Measurements from ENCODE around the gene KHDRBS2.
A peak's percentile ranks its signal among the peaks of the same experiment; 100 is the strongest.

The KHDRBS2 gene

DNA sequence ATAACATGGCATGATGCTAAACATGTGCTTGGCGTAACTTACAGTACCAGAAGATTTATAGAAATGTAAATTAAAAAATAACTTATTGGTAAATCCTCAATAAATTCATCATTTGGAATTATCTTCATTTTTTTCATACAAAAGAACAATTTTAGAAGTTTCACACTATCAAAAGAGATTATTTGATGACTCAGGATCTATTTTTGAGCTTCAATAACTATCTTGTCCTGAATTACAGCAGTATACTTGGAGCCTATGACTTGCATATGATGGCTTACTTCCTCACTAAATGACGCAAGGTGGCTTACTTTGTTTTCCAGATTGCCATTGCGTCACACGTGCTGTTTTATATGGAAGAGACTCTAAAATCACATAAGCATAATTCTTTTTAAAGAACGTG, 49.2 kb downstream of the KHDRBS2 start:
- Histone ChIP-seq H3K27me3 (ENCODE audit: insufficient read depth, low read length, poor library complexity) (no peaks in the 10 kb centered on the region), H3K79me2 (ENCODE audit: control insufficient read depth, insufficient read depth, low read length) (no peaks in the 10 kb centered on the region), H4K8ac (ENCODE audit: low read depth, low read length) (no peak overlapping the region), H2BK5ac (ENCODE audit: low read length) (no peak overlapping the region), H3K36me3 (ENCODE audit: control insufficient read depth, insufficient read depth, low read length) (no peaks in the 10 kb centered on the region), H3K4me1 (ENCODE audit: control insufficient read depth, low read depth, low read length) (no peaks in the 10 kb centered on the region), H3K4ac (ENCODE audit: low read depth, low read length) (no peak overlapping the region), H3K4me3 (ENCODE audit: low read length) (no peak overlapping the region), H3K18ac (ENCODE audit: low read length) (no peak overlapping the region), H3K79me1 (ENCODE audit: low read length) (no peaks in the 10 kb centered on the region), H3K9ac (ENCODE audit: low read length) (no peak overlapping the region), H2AK5ac (ENCODE audit: low read length) (no peak overlapping the region), H3K27ac (ENCODE audit: low read depth, low read length) (no peak overlapping the region), H3K4me2 (ENCODE audit: low read length) (no peak overlapping the region), H2BK120ac (ENCODE audit: low read depth, low read length) (no peak overlapping the region), H3K23ac (ENCODE audit: low read length) (no peak overlapping the region), H2BK15ac (replicated peaks; ENCODE audit: low read depth) (no peak overlapping the region), H3K56ac (ENCODE audit: low read length) (no peak overlapping the region), H4K5ac (ENCODE audit: low read length) (no peak overlapping the region)
- no peak for DNase-seq
- no CpG with 5 or more reads among the region's 5 CpGs for WGBS (ENCODE audit: extremely low coverage, insufficient coverage, low lambda C conversion rate)

DNA sequence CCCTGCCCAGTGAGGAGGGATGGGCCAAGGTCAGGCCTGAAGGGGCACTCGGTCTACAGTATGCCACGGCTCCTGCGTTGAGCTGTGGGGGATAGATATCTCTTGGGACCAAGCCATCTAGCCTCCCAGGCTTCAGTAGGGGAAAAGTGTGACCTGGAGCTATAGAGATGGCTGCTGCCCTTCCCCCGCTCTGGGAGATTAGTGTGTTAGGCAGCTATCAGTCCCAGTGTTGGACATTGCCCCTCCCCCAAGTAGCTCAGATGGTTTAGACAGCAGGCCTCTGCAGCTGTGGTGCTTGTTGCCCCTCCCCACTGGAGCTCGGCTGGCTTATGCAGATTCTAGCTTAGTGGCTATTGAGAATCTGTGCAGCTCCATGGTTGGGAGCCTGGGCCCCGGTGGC, 56.8 kb downstream of the KHDRBS2 start:
- H3K56ac ChIP-seq (ENCODE audit: low read length) = no peak overlapping the region
- no peaks in the 10 kb centered on the region for H3K27me3 ChIP-seq (ENCODE audit: insufficient read depth, low read length, poor library complexity)
- H3K79me1 ChIP-seq (ENCODE audit: low read length) = no peaks in the 10 kb centered on the region
- H3K4ac ChIP-seq (ENCODE audit: low read depth, low read length) = no peak overlapping the region
- no peak overlapping the region for H2BK15ac ChIP-seq (replicated peaks; ENCODE audit: low read depth)
- H2BK120ac ChIP-seq (ENCODE audit: low read depth, low read length) = no peak overlapping the region
- no peak overlapping the region for H3K4me2 ChIP-seq (ENCODE audit: low read length)
- WGBS (ENCODE audit: extremely low coverage, insufficient coverage, low lambda C conversion rate) = no CpG with 5 or more reads among the region's 6 CpGs
- no peaks in the 10 kb centered on the region for H3K79me2 ChIP-seq (ENCODE audit: control insufficient read depth, insufficient read depth, low read length)
- no peak overlapping the region for H2AK5ac ChIP-seq (ENCODE audit: low read length)
- H3K23ac ChIP-seq (ENCODE audit: low read length) = no peak overlapping the region
- H3K9ac ChIP-seq (ENCODE audit: low read length) = no peak overlapping the region
- H3K4me3 ChIP-seq (ENCODE audit: low read length) = no peak overlapping the region
- no peak overlapping the region for H2BK5ac ChIP-seq (ENCODE audit: low read length)
- no peaks in the 10 kb centered on the region for H3K36me3 ChIP-seq (ENCODE audit: control insufficient read depth, insufficient read depth, low read length)
- H3K27ac ChIP-seq (ENCODE audit: low read depth, low read length) = no peak overlapping the region
- H3K18ac ChIP-seq (ENCODE audit: low read length) = no peak overlapping the region
- DNase-seq = no peak
- no peak overlapping the region for H4K5ac ChIP-seq (ENCODE audit: low read length)
- H4K8ac ChIP-seq (ENCODE audit: low read depth, low read length) = no peak overlapping the region
- H3K4me1 ChIP-seq (ENCODE audit: control insufficient read depth, low read depth, low read length) = no peaks in the 10 kb centered on the region

DNA sequence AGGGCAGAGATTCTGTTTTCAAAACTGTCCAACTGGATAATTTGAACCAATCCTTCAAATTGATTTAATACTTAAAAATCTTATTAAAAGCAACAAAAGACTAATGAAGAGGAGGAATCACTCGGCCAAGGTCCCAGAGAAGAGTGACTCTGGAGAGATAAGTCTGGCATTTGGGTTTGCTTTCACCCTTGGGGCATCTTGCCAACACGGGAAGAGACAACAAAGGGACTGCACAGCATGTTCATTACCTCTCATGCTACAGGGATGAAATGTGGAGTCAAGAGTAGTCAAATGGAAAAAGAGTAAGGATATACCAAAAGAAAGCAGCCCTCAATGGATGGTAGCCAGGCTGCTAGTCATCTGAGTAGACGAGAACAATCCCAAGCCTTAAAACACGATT, 68.2 kb downstream of the KHDRBS2 start:
- H3K9ac ChIP-seq (ENCODE audit: low read length) = no peak overlapping the region
- no peak overlapping the region for H2BK5ac ChIP-seq (ENCODE audit: low read length)
- no peak overlapping the region for H2AK5ac ChIP-seq (ENCODE audit: low read length)
- WGBS (ENCODE audit: extremely low coverage, insufficient coverage, low lambda C conversion rate) = no CpG with 5 or more reads among the region's 4 CpGs
- no peak overlapping the region for H3K4me2 ChIP-seq (ENCODE audit: low read length)
- no peak overlapping the region for H3K18ac ChIP-seq (ENCODE audit: low read length)
- no peaks in the 10 kb centered on the region for H3K4me1 ChIP-seq (ENCODE audit: control insufficient read depth, low read depth, low read length)
- no peak overlapping the region for H3K4ac ChIP-seq (ENCODE audit: low read depth, low read length)
- H3K4me3 ChIP-seq (ENCODE audit: low read length) = no peak overlapping the region
- H3K23ac ChIP-seq (ENCODE audit: low read length) = no peak overlapping the region
- no peaks in the 10 kb centered on the region for H3K79me1 ChIP-seq (ENCODE audit: low read length)
- peak; percentile 6 for DNase-seq
- no peak overlapping the region for H2BK15ac ChIP-seq (replicated peaks; ENCODE audit: low read depth)
- no peaks in the 10 kb centered on the region for H3K36me3 ChIP-seq (ENCODE audit: control insufficient read depth, insufficient read depth, low read length)
- H4K5ac ChIP-seq (ENCODE audit: low read length) = no peak overlapping the region
- H3K56ac ChIP-seq (ENCODE audit: low read length) = no peak overlapping the region
- H4K8ac ChIP-seq (ENCODE audit: low read depth, low read length) = no peak overlapping the region
- H3K79me2 ChIP-seq (ENCODE audit: control insufficient read depth, insufficient read depth, low read length) = no peaks in the 10 kb centered on the region
- H3K27me3 ChIP-seq (ENCODE audit: insufficient read depth, low read length, poor library complexity) = no peaks in the 10 kb centered on the region
- H3K27ac ChIP-seq (ENCODE audit: low read depth, low read length) = no peak overlapping the region
- H2BK120ac ChIP-seq (ENCODE audit: low read depth, low read length) = no peak overlapping the region

DNA sequence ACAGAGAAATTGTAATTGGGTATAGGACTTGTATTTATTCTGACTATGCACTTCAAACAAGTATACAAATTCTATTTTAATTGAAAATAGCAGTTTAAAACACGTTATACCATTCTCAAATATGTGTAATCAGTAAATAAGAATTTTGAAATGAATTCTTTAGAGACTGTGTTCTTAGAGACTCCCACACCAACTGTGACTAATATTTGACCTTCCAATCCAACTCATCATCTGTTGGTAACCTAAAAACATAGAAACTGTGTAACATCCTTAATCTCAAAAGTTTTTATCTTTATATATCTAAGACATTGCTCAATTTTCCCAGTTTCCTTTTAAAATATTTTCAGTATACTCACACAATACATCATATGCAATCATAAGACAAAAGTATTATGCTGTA, 83.9 kb downstream of the KHDRBS2 start:
- Histone ChIP-seq H4K8ac (ENCODE audit: low read depth, low read length) (no peak overlapping the region), H3K18ac (ENCODE audit: low read length) (no peak overlapping the region), H3K56ac (ENCODE audit: low read length) (no peak overlapping the region), H2BK15ac (replicated peaks; ENCODE audit: low read depth) (no peak overlapping the region), H3K79me1 (ENCODE audit: low read length) (no peaks in the 10 kb centered on the region), H2AK5ac (ENCODE audit: low read length) (no peak overlapping the region), H2BK120ac (ENCODE audit: low read depth, low read length) (no peak overlapping the region), H4K5ac (ENCODE audit: low read length) (no peak overlapping the region), H3K27ac (ENCODE audit: low read depth, low read length) (no peak overlapping the region), H3K27me3 (ENCODE audit: insufficient read depth, low read length, poor library complexity) (no peaks in the 10 kb centered on the region), H3K4me3 (ENCODE audit: low read length) (no peak overlapping the region), H3K4me1 (ENCODE audit: control insufficient read depth, low read depth, low read length) (no peaks in the 10 kb centered on the region), H3K4ac (ENCODE audit: low read depth, low read length) (no peak overlapping the region), H3K4me2 (ENCODE audit: low read length) (no peak overlapping the region), H3K23ac (ENCODE audit: low read length) (no peak overlapping the region), H3K36me3 (ENCODE audit: control insufficient read depth, insufficient read depth, low read length) (no peaks in the 10 kb centered on the region), H3K79me2 (ENCODE audit: control insufficient read depth, insufficient read depth, low read length) (no peaks in the 10 kb centered on the region), H3K9ac (ENCODE audit: low read length) (no peak overlapping the region), H2BK5ac (ENCODE audit: low read length) (no peak overlapping the region)
- WGBS (ENCODE audit: extremely low coverage, insufficient coverage, low lambda C conversion rate) = no CpG with 5 or more reads among the region's 1 CpG
- no peak for DNase-seq

DNA sequence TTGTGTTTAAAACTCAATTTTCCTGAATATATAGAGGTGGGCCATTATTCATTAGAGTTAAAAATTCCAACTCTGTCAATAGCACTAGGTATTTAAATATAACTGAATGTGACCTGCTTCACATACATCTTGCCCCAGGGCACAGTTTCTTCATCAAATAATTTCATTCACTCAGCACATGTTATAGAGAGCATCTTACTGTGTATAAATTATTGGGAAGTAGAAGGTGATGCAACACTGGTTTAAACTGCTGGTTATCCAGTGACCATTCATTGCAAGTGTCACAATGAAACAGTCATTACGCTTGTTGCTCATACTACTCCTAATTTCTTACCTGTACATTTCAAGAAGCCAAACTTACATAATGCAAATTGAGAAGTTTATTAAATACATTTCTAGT, 93.4 kb downstream of the KHDRBS2 start:
- no peak overlapping the region for H4K8ac ChIP-seq (ENCODE audit: low read depth, low read length)
- no peak overlapping the region for H4K5ac ChIP-seq (ENCODE audit: low read length)
- H3K18ac ChIP-seq (ENCODE audit: low read length) = no peak overlapping the region
- H3K27ac ChIP-seq (ENCODE audit: low read depth, low read length) = no peak overlapping the region
- H2BK120ac ChIP-seq (ENCODE audit: low read depth, low read length) = no peak overlapping the region
- no peak overlapping the region for H2AK5ac ChIP-seq (ENCODE audit: low read length)
- H3K4me2 ChIP-seq (ENCODE audit: low read length) = no peak overlapping the region
- H3K4me3 ChIP-seq (ENCODE audit: low read length) = no peak overlapping the region
- H3K9ac ChIP-seq (ENCODE audit: low read length) = no peak overlapping the region
- H3K79me1 ChIP-seq (ENCODE audit: low read length) = no peaks in the 10 kb centered on the region
- WGBS (ENCODE audit: extremely low coverage, insufficient coverage, low lambda C conversion rate) = no CpG with 5 or more reads among the region's 1 CpG
- H2BK15ac ChIP-seq (replicated peaks; ENCODE audit: low read depth) = no peak overlapping the region
- no peaks in the 10 kb centered on the region for H3K36me3 ChIP-seq (ENCODE audit: control insufficient read depth, insufficient read depth, low read length)
- no peak for DNase-seq
- no peaks in the 10 kb centered on the region for H3K27me3 ChIP-seq (ENCODE audit: insufficient read depth, low read length, poor library complexity)
- H3K4ac ChIP-seq (ENCODE audit: low read depth, low read length) = no peak overlapping the region
- H3K4me1 ChIP-seq (ENCODE audit: control insufficient read depth, low read depth, low read length) = no peaks in the 10 kb centered on the region
- H3K23ac ChIP-seq (ENCODE audit: low read length) = no peak overlapping the region
- H3K56ac ChIP-seq (ENCODE audit: low read length) = no peak overlapping the region
- H3K79me2 ChIP-seq (ENCODE audit: control insufficient read depth, insufficient read depth, low read length) = no peaks in the 10 kb centered on the region
- H2BK5ac ChIP-seq (ENCODE audit: low read length) = no peak overlapping the region

DNA sequence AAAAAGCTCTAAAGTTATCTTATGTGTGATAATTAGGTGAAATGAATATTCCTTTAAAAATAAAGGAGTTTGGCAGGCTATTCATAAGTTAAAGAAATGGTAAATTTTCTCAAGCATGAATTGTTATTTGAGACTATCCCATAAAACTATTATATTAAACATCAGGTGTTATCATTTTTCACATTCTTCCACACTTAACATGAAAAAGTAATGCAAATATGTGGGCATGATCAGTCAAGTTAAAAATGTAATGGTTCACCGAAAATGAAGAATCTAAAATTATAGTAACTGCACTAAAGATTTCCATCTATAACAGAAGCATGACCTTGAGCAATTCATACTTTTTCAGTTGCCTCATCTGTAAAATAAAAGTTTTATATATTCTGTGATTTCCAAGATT, 110.8 kb downstream of the KHDRBS2 start:
- no peak overlapping the region for H3K4ac ChIP-seq (ENCODE audit: low read depth, low read length)
- H3K4me3 ChIP-seq (ENCODE audit: low read length) = no peak overlapping the region
- no CpG with 5 or more reads among the region's 1 CpG for WGBS (ENCODE audit: extremely low coverage, insufficient coverage, low lambda C conversion rate)
- H3K9ac ChIP-seq (ENCODE audit: low read length) = no peak overlapping the region
- H3K56ac ChIP-seq (ENCODE audit: low read length) = no peak overlapping the region
- no peak overlapping the region for H4K8ac ChIP-seq (ENCODE audit: low read depth, low read length)
- no peak overlapping the region for H2BK120ac ChIP-seq (ENCODE audit: low read depth, low read length)
- no peaks in the 10 kb centered on the region for H3K79me2 ChIP-seq (ENCODE audit: control insufficient read depth, insufficient read depth, low read length)
- H3K36me3 ChIP-seq (ENCODE audit: control insufficient read depth, insufficient read depth, low read length) = no peaks in the 10 kb centered on the region
- H2BK5ac ChIP-seq (ENCODE audit: low read length) = no peak overlapping the region
- no peak overlapping the region for H4K5ac ChIP-seq (ENCODE audit: low read length)
- H3K4me1 ChIP-seq (ENCODE audit: control insufficient read depth, low read depth, low read length) = no peaks in the 10 kb centered on the region
- no peak for DNase-seq
- H3K23ac ChIP-seq (ENCODE audit: low read length) = no peak overlapping the region
- H3K4me2 ChIP-seq (ENCODE audit: low read length) = no peak overlapping the region
- H3K27me3 ChIP-seq (ENCODE audit: insufficient read depth, low read length, poor library complexity) = no peaks in the 10 kb centered on the region
- no peak overlapping the region for H3K27ac ChIP-seq (ENCODE audit: low read depth, low read length)
- no peak overlapping the region for H2AK5ac ChIP-seq (ENCODE audit: low read length)
- no peaks in the 10 kb centered on the region for H3K79me1 ChIP-seq (ENCODE audit: low read length)
- no peak overlapping the region for H2BK15ac ChIP-seq (replicated peaks; ENCODE audit: low read depth)
- no peak overlapping the region for H3K18ac ChIP-seq (ENCODE audit: low read length)
